Left forelimb (tissue), 1 donor: ENCODE measurements around the gene DUSP21.
"Not testable (repeated sequence)": the region's sequence is repeated elsewhere in the genome, so short reads cannot be mapped to it uniquely, and the experiment has no call there.

ENCODE experiments used
- DNase-seq: peaks from one replicate; pipeline ENCODE4 v3.0.0-alpha.2; 2018; ENCODE audit warnings: low spot score

The DUSP21 gene

DNA sequence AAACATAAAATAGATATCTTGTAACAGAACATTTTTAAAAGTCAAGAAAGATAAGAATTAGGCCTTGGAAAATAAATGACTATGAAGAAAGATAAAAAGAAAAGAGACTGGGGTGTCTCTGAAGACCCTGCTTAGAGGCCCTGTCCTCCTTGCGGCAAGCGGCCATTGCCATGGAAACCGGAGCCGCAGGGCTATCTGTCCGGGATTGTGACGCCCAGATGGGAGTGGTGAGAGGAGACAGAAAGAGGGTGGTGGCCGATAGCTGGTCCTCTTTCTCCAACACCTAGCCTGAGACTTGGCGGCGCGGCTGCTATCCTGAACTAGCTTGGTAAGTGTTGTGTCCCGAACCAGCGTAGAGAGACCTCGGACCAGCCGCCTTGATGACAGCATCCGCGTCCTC lies at the start of gene DUSP21:
Gene DUSP21 (plus strand): TSS at position 269 of the 400 bp plus-strand sequence. CDS start 112 bp downstream, at position 381.
- no peak for DNase-seq

- no peak for DNase-seq
These were observed 47.8 kb upstream of the DUSP21 start for GRCh38 chrX:44795945-44796450.

GRCh38 chrX:44802613-44803012 lies 41.2 kb upstream of the DUSP21 start:
- DNase-seq, result no peak

GRCh38 chrX:44815681-44816080 lies 28.1 kb upstream of the DUSP21 start:
- DNase-seq, result no peak

DNA sequence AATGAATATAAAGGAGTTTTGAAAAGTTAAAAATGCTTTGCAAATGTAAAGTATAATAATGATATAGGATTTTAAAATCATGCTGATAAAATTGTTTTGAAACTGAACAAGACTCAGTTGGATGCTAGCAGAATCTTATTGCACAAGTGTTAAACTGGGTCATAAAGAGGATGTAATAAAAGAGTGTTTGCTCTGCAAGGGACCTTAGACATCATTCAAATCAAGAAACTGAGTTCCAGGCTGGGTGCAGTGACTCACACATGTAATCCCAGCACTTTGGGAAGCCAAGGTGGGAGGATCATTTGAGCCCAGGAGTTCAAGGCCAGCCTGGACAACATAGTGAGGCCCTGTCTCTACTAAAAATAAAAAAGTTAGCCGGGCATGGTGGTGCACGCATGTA lies 27.5 kb upstream of the DUSP21 start:
- DNase-seq, result no peak

- DNase-seq, result no peak
These were observed 26.8 kb upstream of the DUSP21 start for GRCh38 chrX:44817029-44817428.

GRCh38 chrX:44822601-44823000 lies 21.2 kb upstream of the DUSP21 start:
- no peak for DNase-seq

- DNase-seq, result not testable (repeated sequence)
These were observed 20.6 kb upstream of the DUSP21 start for GRCh38 chrX:44823193-44823592.

GRCh38 chrX:44828008-44828605 lies 15.7 kb upstream of the DUSP21 start:
- no peak for DNase-seq

DNA sequence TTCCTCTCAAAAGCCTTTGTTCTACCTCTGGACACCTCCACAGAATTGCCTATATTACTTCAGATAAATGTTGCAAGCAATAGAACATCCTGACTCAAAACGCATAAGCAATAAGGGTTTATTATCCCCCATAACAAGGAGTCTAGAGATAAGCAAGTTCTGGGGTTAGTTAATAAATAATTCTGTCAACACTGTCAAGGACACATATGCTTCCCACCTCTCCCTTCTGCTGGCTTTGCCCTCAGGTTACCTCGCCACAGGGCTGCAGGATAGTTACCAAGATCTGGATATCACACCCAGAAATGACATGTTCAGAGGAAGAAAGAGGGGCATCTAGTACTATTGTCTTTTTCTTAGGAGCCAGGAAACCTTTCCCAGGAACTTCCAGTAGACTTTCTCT lies 14.0 kb upstream of the DUSP21 start:
- DNase-seq, result no peak

- no peak for DNase-seq
These were observed 1.1 kb upstream of the DUSP21 start for GRCh38 chrX:44842550-44843317.

- DNase-seq, result no peak
These were observed 511 bp upstream of the DUSP21 start for GRCh38 chrX:44843318-44843702.

DNA sequence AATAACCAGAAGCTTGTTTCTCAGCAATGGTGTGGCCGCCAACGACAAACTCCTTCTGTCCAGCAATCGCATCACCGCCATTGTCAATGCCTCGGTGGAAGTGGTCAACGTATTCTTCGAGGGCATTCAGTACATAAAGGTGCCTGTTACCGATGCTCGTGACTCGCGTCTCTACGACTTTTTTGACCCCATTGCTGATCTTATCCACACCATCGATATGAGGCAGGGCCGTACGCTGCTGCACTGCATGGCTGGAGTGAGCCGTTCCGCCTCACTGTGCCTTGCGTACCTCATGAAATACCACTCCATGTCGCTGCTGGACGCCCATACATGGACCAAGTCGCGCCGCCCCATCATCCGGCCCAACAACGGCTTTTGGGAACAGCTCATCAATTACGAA lies 383 bp downstream of the DUSP21 start:
- DNase-seq, result no peak

DNA sequence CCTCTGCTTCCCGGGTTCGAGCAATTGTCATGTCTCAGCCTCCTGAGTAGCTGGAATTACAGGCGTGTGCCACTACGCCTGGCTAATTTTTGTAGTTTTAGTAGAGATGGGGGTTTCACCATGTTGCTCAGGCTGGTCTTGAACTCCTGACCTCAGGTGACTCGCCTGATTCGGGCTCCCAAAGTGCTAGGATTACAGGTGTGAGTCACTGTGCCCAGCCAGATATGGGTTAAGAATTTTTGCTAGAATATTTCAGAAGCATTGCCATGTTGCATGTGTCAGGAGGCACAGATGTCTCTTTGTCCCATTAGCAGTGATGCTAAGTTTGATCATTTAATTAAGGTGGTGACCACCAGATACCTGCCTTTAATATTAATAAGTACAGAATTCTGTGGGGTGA lies 7.1 kb downstream of the DUSP21 start:
- DNase-seq, result not testable (repeated sequence)

- no peak for DNase-seq
These were observed 27.4 kb downstream of the DUSP21 start for GRCh38 chrX:44871114-44871645.

GRCh38 chrX:44871931-44872820 lies 28.4 kb downstream of the DUSP21 start:
- peak; percentile 72 for DNase-seq

DNA sequence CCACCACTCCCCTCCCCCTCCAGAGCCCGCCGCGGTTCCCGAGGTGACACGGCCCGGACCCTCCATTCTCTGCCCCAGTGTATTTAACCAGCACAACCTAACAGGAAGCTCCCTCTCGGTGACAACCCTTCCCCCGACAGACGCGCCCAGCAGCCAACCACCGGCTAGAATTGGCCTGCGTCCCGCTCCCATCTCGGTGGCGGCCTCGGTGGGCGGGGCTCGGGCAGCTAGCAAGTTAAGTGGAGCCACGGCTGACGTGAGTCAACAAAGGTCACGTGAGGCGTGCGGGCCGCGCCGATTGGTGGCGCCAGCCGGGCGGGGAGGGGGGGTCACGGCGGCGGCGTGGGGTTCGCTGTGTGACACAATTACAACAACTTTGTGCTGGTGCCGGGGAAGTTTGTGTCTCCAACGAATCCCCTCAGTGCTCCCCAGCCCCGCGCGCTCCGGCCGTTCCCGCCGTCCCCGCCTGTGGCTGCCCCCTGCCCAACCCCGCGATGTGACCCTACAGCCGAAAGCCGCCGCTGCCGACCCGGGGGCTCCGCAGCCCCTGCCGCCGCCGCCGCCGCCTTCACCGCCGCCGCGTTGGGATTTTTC lies 29.1 kb downstream of the DUSP21 start, which contains the start of gene KDM6A:
Gene KDM6A (plus strand): TSS at position 368 of the 594 bp plus-strand sequence. CDS start 364 bp downstream, outside the sequence.
- peak; percentile 97 for DNase-seq

- DNase-seq, result peak; percentile 75
These were observed 29.8 kb downstream of the DUSP21 start for GRCh38 chrX:44873415-44874276.

DNA sequence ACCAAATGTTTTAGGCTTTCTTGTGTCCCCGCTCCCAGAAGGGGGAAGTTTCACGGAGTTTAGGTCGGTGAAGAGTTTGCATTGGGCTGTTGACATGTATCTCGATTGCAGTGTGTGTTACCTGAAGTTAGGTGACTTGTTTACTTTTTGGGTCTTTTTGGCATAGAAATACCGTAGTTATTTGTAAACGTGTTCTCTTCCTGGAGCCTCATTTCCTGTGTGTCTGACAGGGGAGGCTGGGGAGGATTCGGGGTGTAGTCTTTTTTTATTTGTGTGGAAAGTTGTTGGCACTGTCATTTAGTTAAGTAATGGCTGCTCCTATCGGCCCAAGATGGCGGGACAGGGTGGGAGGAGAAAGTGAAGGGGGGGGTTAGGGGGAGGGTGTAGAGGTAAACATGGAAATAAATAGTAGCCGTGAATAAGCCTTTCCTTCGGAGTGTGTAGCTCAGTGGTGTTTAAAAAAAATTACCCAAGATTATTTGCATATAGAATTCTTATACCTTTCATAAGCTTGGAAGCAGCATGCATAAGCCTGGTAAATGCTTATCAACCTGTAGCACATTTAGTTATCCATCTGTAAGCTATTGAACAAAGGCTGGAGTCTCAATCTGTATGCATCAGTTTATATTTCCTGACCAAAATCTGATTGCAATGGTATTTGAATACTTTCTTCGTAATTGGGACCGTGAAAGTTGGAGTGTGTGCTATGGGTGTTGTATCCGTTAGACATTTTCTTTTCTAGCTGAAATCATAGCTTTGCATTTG lies 30.8 kb downstream of the DUSP21 start:
- DNase-seq, result peak; percentile 65

DNA sequence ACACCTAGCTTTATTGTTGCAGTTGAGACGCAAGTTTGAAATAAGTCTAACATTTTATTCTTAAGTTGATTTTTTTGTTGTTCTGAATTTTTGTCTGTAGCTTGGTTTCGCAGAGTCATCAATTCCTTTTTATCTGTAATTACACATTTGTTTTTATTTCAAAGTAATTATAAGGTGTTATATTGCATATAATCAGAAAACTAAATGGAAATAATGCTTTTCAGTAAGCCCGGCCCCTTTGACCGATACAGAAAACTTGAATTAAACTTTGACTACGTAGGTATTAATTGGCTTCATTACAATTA lies 31.3 kb downstream of the DUSP21 start:
- DNase-seq, result no peak
